Immature natural killer cell (primary cell): ENCODE results near the gene PDZRN3. TPM values are rescaled to one million over a fixed set of nuclear protein-coding genes. Genes with fewer than 3 reads are reported as not detected.
"Not testable (repeated sequence)": the region's sequence is repeated elsewhere in the genome, so short reads cannot be mapped to it uniquely, and the experiment has no call there.

Experiments
- DNase-seq, 3 donors: peaks; one replicate each; pipeline ENCODE4 v3.0.0; 2022; ENCODE audit warnings: mixed read lengths in 1 of 3
- H3K27ac Mint-ChIP-seq, 6 donors: one replicate each; pipeline ENCODE4 v1.8.0; 2020; ENCODE audit warnings: mixed read lengths in 6 of 6, mild to moderate bottlenecking in 5 of 6, inconsistent platforms in 4 of 6, moderate library complexity in 3 of 6
- H3K27me3 Mint-ChIP-seq, 3 donors: one replicate each; pipeline ENCODE4 v1.8.0; 2020 to 2021; ENCODE audit warnings: low read depth in 3 of 3, mild to moderate bottlenecking in 3 of 3, mixed read lengths in 3 of 3, moderate library complexity in 3 of 3, inconsistent platforms in 1 of 3
- H3K36me3 Mint-ChIP-seq, 3 donors: one replicate each; pipeline ENCODE4 v1.8.0; 2020; ENCODE audit warnings: mixed read lengths in 3 of 3, inconsistent platforms in 2 of 3, mild to moderate bottlenecking in 2 of 3
- H3K4me1 Mint-ChIP-seq, 2 donors: one replicate each; pipeline ENCODE4 v1.8.0; 2020; ENCODE audit warnings: inconsistent platforms in 2 of 2, mild to moderate bottlenecking in 2 of 2, mixed read lengths in 2 of 2, moderate library complexity in 1 of 2
- H3K4me3 Mint-ChIP-seq, 5 donors: one replicate each; pipeline ENCODE4 v1.8.0; 2020; ENCODE audit warnings: mild to moderate bottlenecking in 5 of 5, mixed read lengths in 5 of 5, inconsistent platforms in 3 of 5, moderate library complexity in 3 of 5
- H3K9me3 Mint-ChIP-seq, 6 donors: one replicate each; pipeline ENCODE4 v1.8.0; 2020; ENCODE audit warnings: mild to moderate bottlenecking in 6 of 6, mixed read lengths in 6 of 6, inconsistent platforms in 4 of 6, moderate library complexity in 3 of 6
- polyA plus RNA-seq, 3 donors: library from polyadenylated mRNA; unstranded; fragments of 300-500 nt; fragmentation: Illumina TruSeq; gene quantifications; one replicate each; pipeline ENCODE4 v1.2.3, GENCODE V29; 2021

Gene PDZRN3
- polyA plus RNA-seq, 3 donors from 2014 or later, result not detected

DNA sequence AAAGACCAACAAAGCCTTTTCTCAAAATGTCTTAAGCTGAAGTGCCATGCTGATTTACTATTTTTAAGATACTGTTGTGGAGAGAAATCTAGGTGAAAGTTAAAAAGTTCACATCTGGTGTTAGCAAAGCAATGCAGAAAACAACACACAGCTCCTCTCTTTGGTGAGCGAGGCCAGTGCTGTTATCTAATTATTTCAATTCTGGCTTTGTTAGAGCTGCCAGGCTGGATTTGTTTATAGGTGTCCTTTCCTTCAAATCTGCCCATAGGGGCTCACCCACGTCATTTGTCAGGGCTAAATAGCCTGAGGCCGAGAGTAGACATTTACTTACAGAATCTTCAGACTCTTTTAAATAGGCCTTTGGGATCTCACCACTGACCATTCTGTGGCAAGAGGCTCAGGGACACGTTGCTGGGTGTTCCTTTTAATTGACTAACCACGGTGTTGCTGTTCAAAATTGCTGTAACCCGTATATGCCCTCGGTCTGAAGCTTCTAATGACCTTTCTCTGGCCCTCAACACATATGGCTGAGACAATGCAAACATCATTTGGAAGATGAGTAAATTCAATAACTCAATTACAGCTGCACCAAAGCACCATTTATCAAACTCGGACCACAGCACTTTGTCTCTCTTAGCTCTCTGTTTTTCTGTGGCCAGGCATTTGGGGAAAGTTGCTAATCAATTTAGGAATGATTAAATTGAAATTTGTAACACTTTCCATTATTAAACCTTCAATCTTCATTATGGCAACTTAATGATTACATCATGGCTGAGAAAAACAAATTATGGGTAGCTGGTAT is 152.6 kb downstream of the PDZRN3 start:
- peaks cover 0 to 6% (median 2%) of the 10 kb centered on the region in 3 donors for H3K27me3 Mint-ChIP-seq
- DNase-seq, result no peak
- H3K4me1 Mint-ChIP-seq, result no peaks in the 10 kb centered on the region
- no peaks in the 10 kb centered on the region for H3K36me3 Mint-ChIP-seq
- H3K9me3 Mint-ChIP-seq, result peaks cover 0 to 10% (median 0%) of the 10 kb centered on the region in 6 donors
- H3K4me3 Mint-ChIP-seq, result no peak overlapping the region
- H3K27ac Mint-ChIP-seq, result no peak overlapping the region

DNA sequence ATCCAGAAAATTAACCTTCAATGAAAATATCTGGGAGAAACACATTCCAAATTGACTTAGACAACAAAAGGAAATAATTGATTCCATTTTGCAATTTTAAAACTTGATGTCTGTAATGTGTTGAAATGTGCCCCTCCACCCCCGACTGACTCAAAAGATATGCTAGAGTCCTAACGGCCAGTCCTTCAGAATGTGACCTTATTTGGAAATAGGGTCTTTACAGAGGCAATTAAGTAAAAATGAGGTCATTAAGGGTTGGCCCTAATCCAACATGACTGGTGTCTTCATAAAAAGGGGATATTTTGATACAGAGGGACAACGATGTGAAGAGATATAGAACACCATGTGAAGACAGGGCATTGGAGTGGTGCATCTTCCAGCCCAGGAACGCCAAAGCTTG is 153.9 kb downstream of the PDZRN3 start:
- H3K27me3 Mint-ChIP-seq, result peaks cover 0 to 4% (median 2%) of the 10 kb centered on the region in 3 donors
- DNase-seq, result no peak
- no peaks in the 10 kb centered on the region for H3K4me1 Mint-ChIP-seq
- no peak overlapping the region for H3K27ac Mint-ChIP-seq
- peaks cover 0 to 3% (median 0%) of the 10 kb centered on the region in 6 donors for H3K9me3 Mint-ChIP-seq
- H3K4me3 Mint-ChIP-seq, result no peak overlapping the region
- no peaks in the 10 kb centered on the region for H3K36me3 Mint-ChIP-seq

DNA sequence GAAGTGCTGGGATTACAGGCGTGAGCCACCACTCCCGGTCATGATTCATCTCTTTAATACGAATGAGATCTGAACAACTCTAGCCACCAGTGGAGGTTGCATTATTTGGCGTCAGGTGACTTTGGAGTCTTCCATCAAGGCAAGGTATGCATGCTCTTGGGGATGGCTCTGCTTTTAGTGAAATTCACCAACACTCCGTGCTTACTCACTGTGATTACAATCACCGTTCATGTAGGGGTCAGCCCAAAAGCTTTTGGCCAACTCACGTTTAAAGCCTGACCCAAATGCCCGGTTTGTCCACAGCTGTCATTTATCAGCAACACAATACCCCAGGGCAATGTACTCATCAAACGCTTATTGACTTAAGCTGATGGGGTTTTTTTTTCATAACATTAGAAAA is 155.4 kb downstream of the PDZRN3 start:
- Mint-ChIP-seq H3K27me3 (peaks cover 0 to 4% (median 2%) of the 10 kb centered on the region in 3 donors), H3K4me3 (no peak overlapping the region), H3K4me1 (no peaks in the 10 kb centered on the region), H3K36me3 (no peaks in the 10 kb centered on the region), H3K27ac (no peak overlapping the region), H3K9me3 (peaks cover 0 to 3% (median 0%) of the 10 kb centered on the region in 6 donors)
- no peak for DNase-seq

DNA sequence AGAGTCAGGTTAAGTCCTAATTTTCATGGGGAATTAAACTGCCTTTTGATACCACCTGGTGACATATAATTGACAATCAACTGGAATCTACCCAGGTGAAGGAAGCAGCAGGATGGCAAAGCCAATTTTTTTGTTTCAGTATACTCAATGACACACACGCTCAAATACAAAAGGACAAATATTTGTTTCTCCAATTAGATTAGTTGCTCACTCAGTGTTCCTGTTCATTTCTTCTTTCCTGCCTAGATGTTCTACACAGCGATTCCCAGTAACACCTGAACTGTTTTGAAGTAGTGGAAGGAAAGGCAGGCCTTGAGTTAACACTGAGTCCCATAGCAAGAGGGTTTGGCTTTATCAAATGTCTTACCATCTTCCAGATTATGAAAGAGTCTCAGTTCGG is 157.5 kb downstream of the PDZRN3 start:
- Mint-ChIP-seq H3K27ac (no peak overlapping the region), H3K36me3 (no peaks in the 10 kb centered on the region), H3K9me3 (peaks cover 0 to 3% (median 0%) of the 10 kb centered on the region in 6 donors), H3K4me3 (no peak overlapping the region), H3K27me3 (no peaks in the 10 kb centered on the region), H3K4me1 (no peaks in the 10 kb centered on the region)
- no peak for DNase-seq

DNA sequence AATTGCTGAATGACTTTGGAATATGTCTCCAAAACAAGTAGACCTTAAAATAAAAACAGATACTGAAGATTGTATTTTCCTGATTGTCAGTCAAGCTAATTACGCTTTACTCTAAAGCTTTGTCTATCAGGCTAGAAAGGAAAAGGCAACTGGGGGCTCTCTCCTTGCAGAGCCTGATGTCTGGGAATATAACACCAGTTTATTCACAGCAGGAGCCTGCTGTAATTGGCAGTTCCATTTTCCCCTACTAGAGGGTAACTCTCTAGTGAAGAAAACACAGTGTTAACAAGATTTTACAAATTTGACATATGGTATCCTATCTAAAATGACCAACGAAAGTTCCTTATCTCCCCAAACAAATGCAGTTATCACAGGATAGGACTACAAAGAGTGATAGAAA is 158.8 kb downstream of the PDZRN3 start:
- Mint-ChIP-seq H3K4me1 (no peaks in the 10 kb centered on the region), H3K27me3 (no peaks in the 10 kb centered on the region), H3K9me3 (peaks cover 0 to 1% (median 0%) of the 10 kb centered on the region in 6 donors), H3K4me3 (no peak overlapping the region), H3K36me3 (no peaks in the 10 kb centered on the region), H3K27ac (no peak overlapping the region)
- no peak for DNase-seq

DNA sequence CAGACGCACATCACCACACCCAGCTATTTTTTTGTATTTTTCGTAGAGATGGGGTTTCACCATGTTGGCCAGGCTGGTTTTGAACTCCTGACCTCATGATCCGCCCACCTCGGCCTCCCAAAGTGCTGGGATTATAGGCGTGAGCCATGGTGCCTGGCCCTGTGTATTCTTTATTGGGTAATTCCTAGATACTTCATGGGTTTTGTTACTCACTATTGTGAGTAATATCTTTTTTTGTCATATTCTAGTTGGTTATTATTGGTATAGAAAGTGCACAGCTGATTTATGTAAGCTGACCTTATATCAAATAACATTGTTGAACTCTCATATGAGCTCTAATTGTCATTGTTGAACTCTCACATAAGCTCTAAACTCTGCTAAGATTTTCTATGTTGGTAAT is 160.6 kb downstream of the PDZRN3 start:
- H3K27me3 Mint-ChIP-seq, H3K4me3 Mint-ChIP-seq, DNase-seq, H3K4me1 Mint-ChIP-seq, H3K36me3 Mint-ChIP-seq, H3K9me3 Mint-ChIP-seq, H3K27ac Mint-ChIP-seq: not testable (repeated sequence)

DNA sequence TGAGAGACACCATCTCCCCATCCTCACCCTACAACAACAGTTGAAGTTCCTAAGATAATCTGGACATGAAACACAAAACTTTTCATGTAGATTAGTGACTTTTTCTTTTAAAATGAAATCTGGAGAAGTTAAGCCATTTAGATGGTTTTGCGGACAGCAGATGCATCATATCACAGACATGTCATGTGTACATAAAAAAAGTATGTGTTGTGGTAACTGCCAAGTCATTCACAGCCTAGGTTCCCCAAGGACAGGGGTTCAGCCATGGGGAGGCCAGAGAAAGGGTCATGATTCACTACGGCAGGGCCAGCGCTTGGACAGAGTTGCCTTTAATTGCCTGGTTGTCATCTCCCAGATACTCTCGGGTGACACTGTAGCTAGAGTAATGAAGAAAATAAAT is 163.2 kb downstream of the PDZRN3 start:
- Mint-ChIP-seq H3K4me3 (no peak overlapping the region), H3K27ac (no peak overlapping the region), H3K27me3 (peaks cover 0 to 3% (median 0%) of the 10 kb centered on the region in 3 donors), H3K4me1 (no peaks in the 10 kb centered on the region), H3K9me3 (peaks cover 0 to 1% (median 0%) of the 10 kb centered on the region in 6 donors), H3K36me3 (no peaks in the 10 kb centered on the region)
- no peak for DNase-seq

DNA sequence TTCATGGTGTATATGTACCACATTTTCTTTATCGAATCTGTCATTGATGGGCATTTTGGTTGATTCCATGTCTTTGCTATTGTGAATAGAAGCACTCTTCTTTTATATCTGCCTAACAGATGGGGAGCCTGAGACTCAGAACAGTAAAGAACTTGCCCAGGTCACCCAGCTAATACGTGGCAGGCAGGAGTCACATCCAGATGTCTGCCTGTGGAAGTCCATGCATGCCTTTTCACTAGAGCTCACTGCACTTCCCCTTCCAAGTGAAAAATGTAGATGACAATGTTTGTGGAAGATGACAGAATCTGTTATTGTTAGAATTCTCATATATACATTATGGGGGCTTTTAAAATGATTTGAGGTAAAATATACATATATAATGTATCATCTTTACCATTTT is 165.0 kb downstream of the PDZRN3 start:
- Mint-ChIP-seq H3K4me1 (no peaks in the 10 kb centered on the region), H3K27ac (no peak overlapping the region), H3K4me3 (no peak overlapping the region), H3K36me3 (no peaks in the 10 kb centered on the region), H3K27me3 (peaks cover 0 to 6% (median 0%) of the 10 kb centered on the region in 3 donors), H3K9me3 (no peaks in the 10 kb centered on the region)
- DNase-seq, result no peak

DNA sequence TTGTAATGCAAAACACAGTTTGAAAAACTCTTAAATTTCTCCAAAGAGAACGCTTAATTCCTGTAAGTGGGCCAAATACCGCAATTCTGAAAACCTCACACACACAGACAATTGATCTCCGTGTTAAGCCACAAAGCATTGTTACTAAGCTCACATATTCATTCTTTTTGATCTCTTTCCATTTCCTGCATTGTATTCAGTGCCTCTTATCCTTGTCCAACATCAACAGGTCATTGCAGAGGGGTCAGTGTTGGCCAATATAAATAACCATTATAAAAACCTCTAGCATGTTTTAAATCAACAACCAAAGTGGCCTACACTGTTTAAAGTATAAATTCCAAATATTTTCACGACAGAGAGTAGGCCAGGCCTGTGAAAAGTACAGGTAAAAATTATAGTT is 171.1 kb downstream of the PDZRN3 start:
- DNase-seq, result no peak
- H3K27ac Mint-ChIP-seq, result no peak overlapping the region
- no peak overlapping the region for H3K4me3 Mint-ChIP-seq

DNA sequence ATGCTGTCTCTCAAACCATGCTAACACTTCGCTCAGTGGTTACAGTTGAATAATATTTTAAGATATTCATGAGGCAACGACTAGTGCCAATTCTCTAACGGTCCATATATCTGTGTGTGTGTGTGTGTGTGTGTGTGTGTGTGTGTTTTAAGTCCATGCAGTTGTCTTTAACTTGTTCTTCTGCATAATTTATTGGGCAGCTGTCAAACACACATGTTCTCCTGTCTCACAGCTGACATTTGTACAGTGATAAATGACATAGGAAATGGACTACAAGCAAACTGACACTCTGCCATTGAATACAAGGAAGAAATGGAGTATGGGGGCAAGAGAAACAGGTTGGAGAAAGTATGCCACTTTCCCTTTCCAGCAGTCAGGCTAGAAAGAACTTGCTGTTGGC is 172.0 kb downstream of the PDZRN3 start:
- Mint-ChIP-seq H3K36me3 (no peaks in the 10 kb centered on the region), H3K9me3 (no peaks in the 10 kb centered on the region), H3K27me3 (peaks cover 0 to 5% (median 0%) of the 10 kb centered on the region in 3 donors), H3K4me1 (no peaks in the 10 kb centered on the region), H3K4me3 (no peak overlapping the region), H3K27ac (no peak overlapping the region)
- no peak for DNase-seq

More for the DNA sequence above, 171.1 kb downstream of the PDZRN3 start:
- Mint-ChIP-seq H3K4me1 (no peaks in the 10 kb centered on the region), H3K9me3 (no peaks in the 10 kb centered on the region), H3K27me3 (peaks cover 0 to 5% (median 0%) of the 10 kb centered on the region in 3 donors), H3K36me3 (no peaks in the 10 kb centered on the region)

DNA sequence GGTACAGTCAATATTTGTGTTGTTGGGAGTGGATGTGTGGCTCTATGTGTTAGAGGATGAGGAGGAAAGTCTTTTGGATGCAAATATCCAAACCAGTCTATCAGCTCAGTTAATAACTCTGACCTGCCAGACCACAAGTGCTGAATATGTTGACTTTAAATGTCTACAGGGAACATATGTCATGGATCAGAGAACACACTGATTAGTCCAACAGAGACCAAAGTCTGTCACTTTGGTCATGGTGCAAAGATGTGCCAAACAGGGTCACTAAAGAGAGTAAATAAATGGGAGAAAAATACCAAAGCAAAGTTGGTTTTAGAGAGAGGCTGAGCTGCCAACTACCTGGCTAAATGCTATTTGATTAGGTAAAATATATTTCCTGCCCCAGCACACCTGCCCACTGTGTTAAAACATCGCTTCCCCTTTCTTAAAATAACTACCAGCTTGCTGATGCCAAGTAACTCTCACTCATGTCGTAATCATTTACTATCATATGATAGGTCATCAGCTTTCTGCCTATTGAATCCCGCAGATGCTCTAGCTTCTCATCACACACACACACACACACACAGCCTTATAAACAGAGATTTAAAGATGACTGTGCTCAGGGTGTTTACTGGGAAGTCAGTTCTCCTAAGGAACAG is 173.3 kb downstream of the PDZRN3 start:
- no peak overlapping the region for H3K27ac Mint-ChIP-seq
- DNase-seq, result no peak

DNA sequence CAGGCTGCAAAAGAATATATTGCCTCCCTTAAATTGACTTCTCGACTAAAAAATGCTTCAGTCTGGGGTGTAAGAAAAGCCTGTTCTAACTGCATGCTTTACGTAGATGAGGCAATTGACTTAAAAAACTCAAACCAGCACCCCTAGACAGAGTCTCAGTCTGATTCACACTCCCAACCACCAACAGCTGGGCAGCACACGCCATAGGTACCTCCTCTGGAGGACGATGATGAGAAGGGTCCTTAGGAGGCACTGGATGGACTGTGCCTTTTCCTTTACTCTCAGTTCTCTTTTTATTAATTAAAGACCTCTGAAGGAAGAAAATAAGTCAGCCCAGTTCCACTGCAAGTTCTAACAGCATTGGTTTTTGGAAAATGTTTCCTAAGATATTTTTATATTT is 175.0 kb downstream of the PDZRN3 start:
- H3K27ac Mint-ChIP-seq, result no peak overlapping the region
- peaks cover 0 to under 1% (median 0%) of the 10 kb centered on the region in 6 donors for H3K9me3 Mint-ChIP-seq
- no peak overlapping the region for H3K4me3 Mint-ChIP-seq
- H3K27me3 Mint-ChIP-seq, result peaks cover 0 to 3% (median 1%) of the 10 kb centered on the region in 3 donors
- no peaks in the 10 kb centered on the region for H3K36me3 Mint-ChIP-seq
- DNase-seq, result no peak
- H3K4me1 Mint-ChIP-seq, result no peaks in the 10 kb centered on the region

More for the DNA sequence above, 173.3 kb downstream of the PDZRN3 start:
- no peaks in the 10 kb centered on the region for H3K9me3 Mint-ChIP-seq
- no peaks in the 10 kb centered on the region for H3K4me1 Mint-ChIP-seq
- H3K36me3 Mint-ChIP-seq, result no peaks in the 10 kb centered on the region
- H3K27me3 Mint-ChIP-seq, result peaks cover 0 to 6% (median 0%) of the 10 kb centered on the region in 3 donors
- H3K4me3 Mint-ChIP-seq, result no peak overlapping the region

DNA sequence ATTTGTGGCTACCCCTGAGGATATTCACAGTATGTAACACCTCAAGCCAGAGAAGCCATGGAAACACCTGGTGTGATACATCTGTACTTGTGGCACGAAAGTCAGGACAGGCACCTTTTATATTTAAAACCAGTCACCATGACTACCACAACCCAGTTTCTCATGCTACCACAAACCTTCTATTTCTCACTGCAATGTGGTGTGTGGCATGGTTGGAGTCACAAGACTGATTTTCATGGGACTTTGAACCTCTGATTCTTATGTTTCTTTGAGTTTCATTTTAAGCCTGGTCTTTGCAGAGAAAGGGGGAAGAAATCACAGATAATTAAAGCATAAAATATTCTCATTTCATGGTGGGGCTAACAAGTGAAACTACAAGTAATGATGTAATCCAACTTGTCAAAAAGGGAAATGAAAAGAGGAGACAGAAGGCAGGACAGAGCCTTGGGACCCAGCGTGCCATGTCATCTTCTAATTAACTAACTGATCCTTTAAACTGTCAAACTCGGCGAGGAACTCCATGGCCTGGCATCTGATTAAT is 175.9 kb downstream of the PDZRN3 start:
- H3K4me3 Mint-ChIP-seq, result no peak overlapping the region

DNA sequence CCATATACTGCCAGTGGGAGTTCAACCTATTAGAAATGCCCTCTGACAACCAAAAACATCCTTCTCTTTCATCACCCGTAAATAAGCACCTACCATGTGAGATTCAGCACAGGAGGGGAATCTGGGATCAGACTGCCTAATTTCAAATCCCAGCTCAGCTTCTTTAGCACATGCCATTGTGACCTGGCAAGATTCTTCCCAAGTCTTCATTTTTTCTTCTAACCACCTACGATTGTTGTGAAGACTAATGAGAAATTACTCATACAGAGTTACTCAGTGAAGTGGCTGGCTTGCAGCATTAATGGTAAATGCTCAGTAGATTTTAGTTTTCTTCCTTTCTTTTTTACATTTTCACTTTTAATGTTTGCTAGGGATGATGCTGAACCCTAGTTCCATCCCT is 176.7 kb downstream of the PDZRN3 start:
- peaks cover 0 to 6% (median 3%) of the 10 kb centered on the region in 3 donors for H3K27me3 Mint-ChIP-seq
- H3K27ac Mint-ChIP-seq, result no peak overlapping the region
- no peak for DNase-seq
- H3K4me3 Mint-ChIP-seq, result no peak overlapping the region
- no peaks in the 10 kb centered on the region for H3K4me1 Mint-ChIP-seq
- H3K9me3 Mint-ChIP-seq, result peaks cover 0 to 2% (median 0%) of the 10 kb centered on the region in 6 donors
- no peaks in the 10 kb centered on the region for H3K36me3 Mint-ChIP-seq

More for the DNA sequence above, 175.9 kb downstream of the PDZRN3 start:
- DNase-seq, result no peak
- no peaks in the 10 kb centered on the region for H3K4me1 Mint-ChIP-seq
- H3K27me3 Mint-ChIP-seq, result peaks cover 0 to 6% (median 3%) of the 10 kb centered on the region in 3 donors
- H3K27ac Mint-ChIP-seq, result no peak overlapping the region
- H3K9me3 Mint-ChIP-seq, result peaks cover 0 to 2% (median 0%) of the 10 kb centered on the region in 6 donors
- H3K36me3 Mint-ChIP-seq, result no peaks in the 10 kb centered on the region
